SU-DHL-6 (cell line): ENCODE measurements around the gene ZFHX3.

ENCODE experiments used
- CTCF ChIP-seq: fragments of 200-600 bp; sonication (generic); IDR thresholded peaks from one replicate; pipeline ENCODE4 v1.5.1; 2017; ENCODE audit warnings: antibody characterized with exemption, mild to moderate bottlenecking, low read length, moderate library complexity; ENCODE audit not compliant: insufficient read depth, poor library complexity, severe bottlenecking
- EZH2phosphoT487 ChIP-seq: fragments of 200-600 bp; sonication (generic), shearing (Covaris generic); conservative IDR thresholded peaks from 2 replicates; pipeline ENCODE4 v1.6.1; 2018; ENCODE audit warnings: mild to moderate bottlenecking, antibody characterized with exemption, low read length, moderate library complexity, mixed read lengths

GRCh38 chr16:73043828-73044467, 4.0 kb downstream of the ZFHX3 start:
- TF ChIP-seq CTCF = no peak
- TF ChIP-seq EZH2phosphoT487 = no peak
